Measurements from ENCODE around the gene ERC1. TPM values are rescaled to one million over a fixed set of nuclear protein-coding genes. Genes with fewer than 3 reads are reported as not detected.

The ERC1 gene
- polyA plus RNA-seq, 10 donors, result 20.1 to 28.1 (median 24.1) TPM

- no peak for DNase-seq
Observed at GRCh38 chr12:1391722-1392121, 400.7 kb downstream of the ERC1 start.

GRCh38 chr12:1395421-1395955, 404.5 kb downstream of the ERC1 start:
- no peak for DNase-seq

- no peak for DNase-seq
Observed at GRCh38 chr12:1398673-1399072, 407.6 kb downstream of the ERC1 start.

- DNase-seq, result no peak
Observed at GRCh38 chr12:1401891-1402290, 410.9 kb downstream of the ERC1 start.

- no peak for DNase-seq
Observed at GRCh38 chr12:1403417-1403816, 412.4 kb downstream of the ERC1 start.

GRCh38 chr12:1405619-1406018, 414.6 kb downstream of the ERC1 start:
- DNase-seq, result no peak

- no peak for DNase-seq
Observed at GRCh38 chr12:1410794-1411193, 419.8 kb downstream of the ERC1 start.

- DNase-seq, result no peak
Observed at GRCh38 chr12:1413930-1414329, 422.9 kb downstream of the ERC1 start.

GRCh38 chr12:1418144-1418543, 427.1 kb downstream of the ERC1 start:
- DNase-seq, result no peak

- no peak for DNase-seq
Observed at GRCh38 chr12:1419849-1420371, 428.9 kb downstream of the ERC1 start.

GRCh38 chr12:1421091-1421846, 430.2 kb downstream of the ERC1 start:
- no peak for DNase-seq

GRCh38 chr12:1422604-1423315, 431.7 kb downstream of the ERC1 start:
- no peak for DNase-seq

- no peak for DNase-seq
Observed at GRCh38 chr12:1424674-1425395, 433.8 kb downstream of the ERC1 start.

GRCh38 chr12:1425396-1425729, 434.3 kb downstream of the ERC1 start:
- no peak for DNase-seq

- peak in 1 of 3 donors; percentile 32 for DNase-seq
Observed at GRCh38 chr12:1428671-1429070, 437.6 kb downstream of the ERC1 start.

GRCh38 chr12:1429980-1430379, 439.0 kb downstream of the ERC1 start:
- DNase-seq, result peak in 1 of 3 donors; percentile 36

- no peak for DNase-seq
Observed at GRCh38 chr12:1434296-1434955, 443.4 kb downstream of the ERC1 start.

- DNase-seq, result no peak
Observed at GRCh38 chr12:1435044-1435443, 444.0 kb downstream of the ERC1 start.

GRCh38 chr12:1435456-1435855, 444.4 kb downstream of the ERC1 start:
- DNase-seq, result peak in 1 of 3 donors; percentile 38

GRCh38 chr12:1436015-1436414, 445.0 kb downstream of the ERC1 start:
- DNase-seq, result no peak

GRCh38 chr12:1436981-1437380, 446.0 kb downstream of the ERC1 start:
- no peak for DNase-seq

GRCh38 chr12:1439201-1439600, 448.2 kb downstream of the ERC1 start:
- DNase-seq, result no peak

All from muscle of back (tissue), 11 donors.